GM10847 (cell line): Measurements from ENCODE around the gene RSPH9.

Experiments used
- POLR2A ChIP-seq: IDR thresholded peaks from 2 replicates; pipeline ENCODE4 v1.6.1; 2011; ENCODE audit not compliant: insufficient read length; ENCODE audit errors: extremely low read depth

The RSPH9 gene, protein sequence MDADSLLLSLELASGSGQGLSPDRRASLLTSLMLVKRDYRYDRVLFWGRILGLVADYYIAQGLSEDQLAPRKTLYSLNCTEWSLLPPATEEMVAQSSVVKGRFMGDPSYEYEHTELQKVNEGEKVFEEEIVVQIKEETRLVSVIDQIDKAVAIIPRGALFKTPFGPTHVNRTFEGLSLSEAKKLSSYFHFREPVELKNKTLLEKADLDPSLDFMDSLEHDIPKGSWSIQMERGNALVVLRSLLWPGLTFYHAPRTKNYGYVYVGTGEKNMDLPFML

DNA sequence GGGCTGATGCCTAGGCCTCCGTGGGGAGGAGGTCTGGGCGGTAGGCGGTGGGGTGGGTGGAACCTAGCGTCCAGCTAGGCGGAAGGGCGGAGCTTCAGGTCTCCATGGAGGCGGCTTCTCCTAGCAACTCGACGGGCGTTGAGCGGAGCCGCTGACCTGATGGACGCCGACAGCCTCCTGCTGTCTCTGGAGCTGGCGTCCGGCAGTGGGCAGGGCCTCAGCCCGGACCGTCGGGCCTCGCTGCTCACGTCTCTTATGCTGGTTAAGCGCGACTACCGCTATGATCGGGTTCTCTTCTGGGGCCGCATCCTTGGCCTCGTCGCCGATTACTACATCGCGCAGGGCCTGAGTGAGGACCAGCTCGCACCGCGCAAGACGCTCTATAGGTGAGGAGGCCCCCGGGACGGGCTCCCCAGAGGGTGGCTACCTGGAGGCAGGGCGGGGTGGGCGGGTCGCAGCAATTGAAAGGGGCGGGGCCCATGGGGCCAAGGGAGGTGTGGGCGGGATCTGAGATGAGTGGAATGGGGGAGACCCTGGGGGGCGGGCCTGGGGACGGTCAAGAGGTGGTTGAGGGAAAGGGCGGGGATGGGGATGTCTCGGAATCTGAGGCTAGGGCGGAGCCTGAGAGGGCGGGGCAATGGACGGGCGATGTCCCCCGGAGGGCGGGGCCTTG, at the start of gene RSPH9:
Gene RSPH9, plus strand, starts transcription at position 97 of the 673 bp plus-strand sequence. Its CDS starts 63 bp downstream, at position 160.
- no peak for TF ChIP-seq POLR2A

DNA sequence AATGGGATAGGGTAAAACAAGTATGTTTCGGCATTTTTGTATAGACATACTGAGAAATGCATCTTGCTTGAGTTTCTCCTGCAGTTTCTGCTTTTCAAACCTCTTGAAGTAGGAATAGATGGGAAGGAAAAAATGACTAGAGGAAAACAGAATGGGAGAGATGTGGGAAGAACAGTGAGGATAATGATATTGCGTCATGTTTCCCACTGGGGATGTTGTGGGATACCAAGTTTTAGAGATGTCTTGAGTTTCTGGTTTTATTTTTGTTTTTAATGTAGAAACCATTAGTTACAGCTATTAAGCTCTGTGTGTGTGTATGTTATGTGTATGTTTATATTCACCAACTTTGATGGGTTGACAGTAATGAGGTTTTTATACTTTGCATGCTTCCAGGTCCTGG, 44.2 kb upstream of the RSPH9 start:
- TF ChIP-seq POLR2A, result no peak

DNA sequence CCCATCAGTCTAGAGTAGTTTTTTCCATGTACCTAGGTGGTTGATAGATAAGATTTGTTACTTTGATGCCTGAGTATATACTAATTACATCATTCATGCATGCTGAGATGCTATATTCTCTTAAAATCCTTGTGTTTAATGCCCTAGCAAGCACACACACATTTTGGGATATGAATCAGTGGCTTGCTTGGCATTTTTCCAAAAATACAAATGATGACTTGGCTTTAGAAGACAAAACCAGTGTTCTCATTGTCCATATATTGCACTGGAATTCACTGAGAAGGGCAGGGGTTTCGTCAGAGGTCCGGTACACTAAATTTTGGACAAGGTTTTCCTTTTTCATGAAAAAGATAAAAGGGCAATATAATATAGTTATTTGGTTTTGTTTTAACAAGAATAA, 40.7 kb upstream of the RSPH9 start:
- TF ChIP-seq POLR2A, result no peak

DNA sequence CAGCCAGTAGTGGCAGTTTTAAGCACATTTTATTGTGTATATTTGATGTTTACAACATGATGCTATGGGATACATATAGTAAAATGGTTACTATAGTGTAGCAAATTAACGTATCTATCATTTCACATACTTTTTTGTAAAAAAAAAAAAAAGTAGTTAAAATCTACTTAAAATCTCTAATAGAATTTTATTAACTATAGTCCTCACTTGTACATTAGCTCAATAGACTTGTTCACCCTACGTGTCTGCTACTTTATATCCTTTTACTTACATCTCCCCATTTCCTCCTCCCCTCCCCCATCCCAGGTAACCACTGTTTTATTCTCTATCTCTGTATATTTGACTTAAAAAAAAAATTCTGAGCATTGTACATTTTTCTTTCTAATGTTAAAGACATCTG, 38.8 kb upstream of the RSPH9 start:
- no peak for TF ChIP-seq POLR2A

DNA sequence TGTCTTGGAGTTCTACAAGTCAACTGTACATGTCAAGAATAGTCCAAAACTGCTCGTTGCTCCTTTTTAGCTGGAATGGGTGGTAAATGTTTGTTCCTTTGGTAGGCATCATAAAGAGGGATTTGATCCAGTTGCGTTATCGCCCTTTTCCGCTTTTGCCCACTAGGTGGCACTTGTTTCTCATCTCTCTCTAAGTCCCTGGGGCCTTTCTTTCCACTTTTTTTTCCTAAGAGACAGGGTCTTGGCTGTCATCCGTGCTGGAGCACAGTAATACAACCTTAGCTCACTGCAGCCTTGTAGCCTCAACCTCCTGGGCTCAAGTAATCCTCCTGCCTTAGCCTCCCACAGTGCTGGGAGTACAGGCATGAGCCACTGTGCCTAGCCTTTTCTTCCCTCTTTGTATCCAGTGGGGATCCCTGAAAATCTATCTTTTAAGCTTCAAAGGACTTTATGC, 36.5 kb upstream of the RSPH9 start:
- TF ChIP-seq POLR2A, result no peak

DNA sequence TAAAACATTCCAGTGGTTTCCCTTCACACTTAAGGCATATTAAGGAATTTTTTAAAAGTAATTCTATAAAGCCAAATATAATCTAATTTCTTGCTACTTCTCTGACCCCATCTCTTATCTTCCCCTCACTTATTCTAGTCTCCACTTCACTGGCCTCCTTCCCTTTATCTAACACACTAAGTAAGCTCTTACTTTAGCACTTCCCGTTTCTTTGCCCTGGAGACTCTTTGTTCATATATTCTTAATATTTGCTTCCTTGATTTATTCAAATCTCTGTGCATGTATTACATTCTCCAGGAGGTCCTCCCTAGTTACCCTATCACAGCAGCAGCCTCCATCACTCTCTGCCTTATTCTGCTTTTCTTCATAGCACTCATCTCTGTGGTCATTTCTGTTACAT, 36.0 kb upstream of the RSPH9 start:
- TF ChIP-seq POLR2A, result no peak

DNA sequence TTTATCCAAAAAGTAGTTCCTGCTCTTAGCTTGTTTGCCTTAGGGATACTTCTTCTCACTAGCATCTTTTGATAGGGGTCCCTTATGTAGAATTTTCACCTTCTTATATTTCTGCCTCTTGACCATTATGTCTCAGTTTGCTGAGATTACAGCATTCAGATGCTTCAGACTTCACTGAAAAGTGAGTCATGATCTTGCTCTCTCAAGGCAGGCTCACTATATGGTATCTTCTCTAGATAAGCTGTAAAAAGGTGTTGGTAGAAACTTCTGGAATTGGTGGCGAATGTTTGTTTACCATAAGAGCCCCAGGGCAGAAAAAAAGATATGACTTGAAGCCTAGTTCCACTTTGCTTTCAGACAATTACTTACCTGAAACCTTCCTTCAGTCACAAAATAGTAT, 35.4 kb upstream of the RSPH9 start:
- TF ChIP-seq POLR2A, result no peak

DNA sequence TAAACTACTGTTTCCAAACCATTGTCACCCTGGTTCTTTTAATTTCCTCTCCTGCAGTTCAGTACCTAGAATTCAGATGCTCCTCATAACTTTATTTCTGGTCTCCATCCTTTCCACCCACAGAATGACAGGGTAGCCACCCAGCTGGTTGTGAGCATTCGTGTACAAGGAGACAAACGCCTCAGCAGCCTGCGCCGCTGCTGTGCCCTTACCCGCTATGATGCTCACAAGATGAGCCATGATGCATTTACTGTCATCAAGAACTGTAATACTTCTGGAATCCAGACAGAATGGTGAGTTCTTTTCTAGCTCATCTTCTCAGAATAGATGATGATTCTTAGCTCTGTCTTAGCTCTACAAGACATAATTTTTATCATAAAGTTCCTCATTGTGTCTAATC, 34.4 kb upstream of the RSPH9 start:
- TF ChIP-seq POLR2A, result no peak

DNA sequence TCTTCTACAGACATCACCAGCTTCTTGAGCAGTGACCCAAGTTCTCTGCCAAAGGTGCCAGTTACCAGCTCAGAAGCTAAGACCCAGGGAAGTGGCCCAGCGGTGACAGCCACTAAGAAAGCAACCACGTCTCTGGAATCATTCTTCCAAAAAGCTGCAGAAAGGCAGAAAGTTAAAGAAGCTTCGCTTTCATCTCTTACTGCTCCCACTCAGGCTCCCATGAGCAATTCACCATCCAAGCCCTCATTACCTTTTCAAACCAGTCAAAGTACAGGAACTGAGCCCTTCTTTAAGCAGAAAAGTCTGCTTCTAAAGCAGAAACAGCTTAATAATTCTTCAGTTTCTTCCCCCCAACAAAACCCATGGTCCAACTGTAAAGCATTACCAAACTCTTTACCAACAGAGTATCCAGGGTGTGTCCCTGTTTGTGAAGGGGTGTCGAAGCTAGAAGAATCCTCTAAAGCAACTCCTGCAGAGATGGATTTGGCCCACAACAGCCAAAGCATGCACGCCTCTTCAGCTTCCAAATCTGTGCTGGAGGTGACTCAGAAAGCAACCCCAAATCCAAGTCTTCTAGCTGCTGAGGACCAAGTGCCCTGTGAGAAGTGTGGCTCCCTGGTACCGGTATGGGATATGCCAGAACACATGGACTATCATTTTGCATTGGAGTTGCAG, 31.0 kb upstream of the RSPH9 start:
- TF ChIP-seq POLR2A, result no peak

DNA sequence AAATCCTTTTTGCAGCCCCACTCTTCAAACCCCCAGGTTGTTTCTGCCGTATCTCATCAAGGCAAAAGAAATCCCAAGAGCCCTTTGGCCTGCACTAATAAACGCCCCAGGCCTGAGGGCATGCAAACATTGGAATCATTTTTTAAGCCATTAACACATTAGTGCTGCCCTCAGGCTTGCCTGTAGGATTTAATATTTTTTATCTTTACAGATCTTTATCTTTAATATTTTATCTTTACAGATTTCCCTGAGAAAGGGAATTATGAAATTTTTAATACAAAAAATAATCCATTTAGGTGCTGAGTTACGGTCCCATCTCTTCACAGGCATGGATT, 30.5 kb upstream of the RSPH9 start:
- no peak for TF ChIP-seq POLR2A

DNA sequence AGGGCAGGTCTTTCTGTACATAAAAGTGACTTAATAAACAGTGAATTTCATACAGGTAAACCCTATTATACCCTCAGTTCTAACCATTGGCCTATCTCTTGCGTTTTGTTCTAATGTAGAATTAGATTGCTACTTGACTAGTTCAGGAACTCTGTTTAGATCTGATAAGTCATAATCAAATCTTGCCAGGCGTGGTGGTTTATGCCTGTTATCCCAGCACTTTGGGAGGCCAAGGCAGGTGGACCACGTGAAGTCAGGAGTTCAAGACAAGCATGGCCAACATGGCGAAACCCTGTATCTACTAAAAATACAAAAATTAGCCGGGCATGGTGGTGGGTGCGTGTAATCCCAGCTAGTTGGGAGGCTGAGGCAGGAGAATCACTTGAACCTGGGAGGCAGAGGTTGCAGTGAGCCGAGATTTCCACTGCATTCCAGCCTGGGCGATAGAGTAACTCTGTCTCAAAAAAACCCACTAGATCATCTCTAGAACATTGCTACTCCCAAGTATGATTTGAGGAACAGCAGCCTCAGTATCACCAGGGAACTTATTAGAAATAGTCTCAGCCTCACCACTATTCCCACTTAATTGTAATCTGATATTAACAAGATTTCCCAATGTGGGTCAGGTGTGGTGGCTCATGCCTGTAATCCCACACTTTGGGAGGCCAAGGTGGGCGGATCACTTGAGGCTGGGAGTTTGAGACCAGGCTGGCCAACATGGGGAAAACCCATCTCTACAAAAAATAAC, 27.9 kb upstream of the RSPH9 start:
- TF ChIP-seq POLR2A, result no peak

DNA sequence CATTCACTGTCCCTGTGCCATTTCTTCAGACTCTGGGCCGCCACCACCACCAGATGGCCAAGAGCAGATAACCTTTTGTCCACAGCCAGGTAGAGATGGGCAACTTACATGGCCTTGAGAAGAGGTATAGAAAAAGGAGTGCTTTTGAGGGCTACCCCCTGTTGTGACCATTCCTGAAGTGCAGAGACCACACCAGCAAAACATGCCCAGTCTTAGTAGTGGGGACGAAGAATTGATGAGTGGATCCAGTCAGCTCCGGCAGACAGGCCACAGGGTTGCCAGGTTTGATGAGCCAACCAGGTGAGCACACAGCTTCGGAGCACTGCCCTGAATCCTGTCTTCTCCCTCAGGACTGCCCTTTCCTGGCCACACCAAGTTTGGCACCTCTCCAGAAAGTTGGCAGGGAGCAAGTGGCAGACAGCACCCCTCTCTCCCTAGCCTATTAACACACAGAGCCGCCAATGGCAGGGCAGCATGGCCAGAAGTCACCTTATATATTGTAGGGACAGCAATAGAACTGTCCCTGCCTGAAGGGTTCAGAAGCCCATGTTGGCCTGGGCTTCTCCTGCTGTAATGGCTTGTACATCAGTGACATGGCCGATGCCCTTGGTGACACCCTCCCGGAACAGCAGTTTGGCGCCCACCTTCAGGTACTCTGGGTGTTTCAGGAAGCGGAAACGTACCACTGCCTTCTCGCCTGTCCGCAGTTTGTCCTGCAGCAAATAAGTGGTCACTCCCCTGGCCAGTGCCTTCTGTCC, 23.6 kb upstream of the RSPH9 start:
- TF ChIP-seq POLR2A, result no peak

DNA sequence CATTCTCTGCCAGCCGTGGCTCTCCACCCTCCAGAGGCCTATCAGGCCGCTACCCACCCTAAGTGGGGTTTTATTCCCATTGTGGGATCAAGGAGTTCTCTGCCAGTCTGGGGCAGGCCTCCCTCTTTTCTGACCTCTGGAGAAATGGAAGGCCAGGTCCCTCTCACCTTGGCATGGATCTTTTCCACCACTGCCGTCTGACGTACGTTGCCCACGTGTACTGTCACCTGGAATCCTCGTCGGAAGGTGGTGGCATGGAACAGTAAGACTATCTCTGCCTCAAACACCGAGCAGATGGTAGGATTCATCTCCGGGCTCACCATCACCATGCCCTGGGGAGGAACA, 23.0 kb upstream of the RSPH9 start:
- TF ChIP-seq POLR2A, result no peak

DNA sequence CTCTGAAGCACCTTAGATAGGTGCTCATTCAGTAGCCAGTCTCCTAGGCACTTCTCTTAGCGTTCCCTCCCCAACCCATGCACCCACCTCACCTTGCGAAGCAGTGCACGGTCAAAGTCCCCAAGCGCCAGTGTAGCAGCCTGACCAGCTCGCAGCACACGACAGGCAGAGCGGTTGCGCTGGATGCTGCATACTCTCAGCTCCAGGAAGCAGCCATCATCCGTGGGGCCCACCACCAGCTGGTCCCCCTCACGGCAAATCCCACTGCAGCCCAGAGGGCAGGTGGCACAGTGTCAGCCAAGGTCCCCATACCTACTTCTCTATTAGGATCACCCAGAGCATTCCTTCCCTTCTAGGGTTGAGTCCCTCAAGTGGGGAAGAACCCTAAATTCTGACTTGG, 22.3 kb upstream of the RSPH9 start:
- no peak for TF ChIP-seq POLR2A
